ENCODE measurements around the gene TMX2. TPM values are rescaled to one million over a fixed set of nuclear protein-coding genes. Genes with fewer than 3 reads are reported as not detected.

Gene TMX2
- total and polyA plus RNA-seq, 9 of the 15 experiments (the other 6 are each of a cell fraction or from before 2014, with no cell fraction given), result 176 to 433 (median 227) TPM

DNA sequence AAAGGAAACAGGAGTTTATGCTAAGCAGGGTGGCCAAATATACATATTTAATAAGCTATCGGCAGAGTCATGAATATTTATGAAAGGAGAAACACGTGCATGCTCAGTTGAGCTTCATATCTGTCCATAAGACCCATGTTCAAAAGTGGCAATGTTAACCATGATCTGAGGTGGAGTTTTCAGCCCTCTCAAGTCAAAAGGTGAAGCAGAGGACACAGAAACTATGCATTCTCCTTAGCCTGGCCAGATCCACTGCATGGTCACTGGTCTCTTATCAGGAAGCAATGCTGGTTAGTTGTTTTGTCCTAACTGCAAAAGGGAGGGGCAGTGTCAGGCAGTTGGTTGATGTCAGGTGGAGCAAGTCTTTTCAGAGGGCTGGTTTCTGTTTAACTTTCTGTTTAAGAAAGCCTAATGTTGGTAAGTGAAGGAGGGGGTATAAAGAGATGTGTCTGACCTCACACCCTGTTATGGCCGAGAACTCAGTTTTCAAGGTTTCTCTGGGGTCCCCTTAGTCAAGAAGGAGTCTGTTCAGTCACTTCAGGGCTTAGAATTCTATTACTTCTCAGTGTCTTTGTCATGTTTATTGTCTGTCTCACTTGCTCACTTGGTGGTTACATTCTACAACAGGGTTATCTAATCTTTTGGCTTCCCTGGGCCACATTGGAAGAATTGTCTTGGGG lies 23.4 kb downstream of the TMX2 start (continued):
- TF ChIP-seq, protein P1, sequence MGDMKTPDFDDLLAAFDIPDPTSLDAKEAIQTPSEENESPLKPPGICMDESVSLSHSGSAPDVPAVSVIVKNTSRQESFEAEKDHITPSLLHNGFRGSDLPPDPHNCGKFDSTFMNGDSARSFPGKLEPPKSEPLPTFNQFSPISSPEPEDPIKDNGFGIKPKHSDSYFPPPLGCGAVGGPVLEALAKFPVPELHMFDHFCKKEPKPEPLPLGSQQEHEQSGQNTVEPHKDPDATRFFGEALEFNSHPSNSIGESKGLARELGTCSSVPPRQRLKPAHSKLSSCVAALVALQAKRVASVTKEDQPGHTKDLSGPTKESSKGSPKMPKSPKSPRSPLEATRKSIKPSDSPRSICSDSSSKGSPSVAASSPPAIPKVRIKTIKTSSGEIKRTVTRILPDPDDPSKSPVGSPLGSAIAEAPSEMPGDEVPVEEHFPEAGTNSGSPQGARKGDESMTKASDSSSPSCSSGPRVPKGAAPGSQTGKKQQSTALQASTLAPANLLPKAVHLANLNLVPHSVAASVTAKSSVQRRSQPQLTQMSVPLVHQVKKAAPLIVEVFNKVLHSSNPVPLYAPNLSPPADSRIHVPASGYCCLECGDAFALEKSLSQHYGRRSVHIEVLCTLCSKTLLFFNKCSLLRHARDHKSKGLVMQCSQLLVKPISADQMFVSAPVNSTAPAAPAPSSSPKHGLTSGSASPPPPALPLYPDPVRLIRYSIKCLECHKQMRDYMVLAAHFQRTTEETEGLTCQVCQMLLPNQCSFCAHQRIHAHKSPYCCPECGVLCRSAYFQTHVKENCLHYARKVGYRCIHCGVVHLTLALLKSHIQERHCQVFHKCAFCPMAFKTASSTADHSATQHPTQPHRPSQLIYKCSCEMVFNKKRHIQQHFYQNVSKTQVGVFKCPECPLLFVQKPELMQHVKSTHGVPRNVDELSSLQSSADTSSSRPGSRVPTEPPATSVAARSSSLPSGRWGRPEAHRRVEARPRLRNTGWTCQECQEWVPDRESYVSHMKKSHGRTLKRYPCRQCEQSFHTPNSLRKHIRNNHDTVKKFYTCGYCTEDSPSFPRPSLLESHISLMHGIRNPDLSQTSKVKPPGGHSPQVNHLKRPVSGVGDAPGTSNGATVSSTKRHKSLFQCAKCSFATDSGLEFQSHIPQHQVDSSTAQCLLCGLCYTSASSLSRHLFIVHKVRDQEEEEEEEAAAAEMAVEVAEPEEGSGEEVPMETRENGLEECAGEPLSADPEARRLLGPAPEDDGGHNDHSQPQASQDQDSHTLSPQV (IDR thresholded peaks at IDR 0.05), result 0 out of 2 replicates have a peak, but pooled peaks have one; percentile 26
- 0 out of 4 replicates have a peak, but pooled peaks of 1 of the 2 experiments have one; percentile 20 for TF ChIP-seq TRIM24 (IDR thresholded peaks at IDR 0.05)
- peak; percentile 47 for TF ChIP-seq ARID1B (IDR thresholded peaks at IDR 0.05)
- TF ChIP-seq TAL1 (IDR thresholded peaks at IDR 0.05), result peak; percentile 34; the same call in 1 of the 2 replicates
- peak; percentile 77 for TF ChIP-seq EP300 (IDR thresholded peaks at IDR 0.05; ENCODE audit: low read length)
- no peak for TF ChIP-seq CBX2 (IDR thresholded peaks at IDR 0.05; ENCODE audit: insufficient read depth, low read length, poor library complexity, severe bottlenecking)
- peak; percentile 32 for TF ChIP-seq TAF1 (IDR thresholded peaks at IDR 0.05; ENCODE audit: control insufficient read depth, extremely low read depth, insufficient read depth, low read length, severe bottlenecking)
- TF ChIP-seq ZNF175 (CRISPR knock-in tag; IDR thresholded peaks at IDR 0.05; ENCODE audit: low read depth), result 0 out of 2 replicates have a peak, but pooled peaks have one; percentile 45
- TF ChIP-seq MYC (IDR thresholded peaks at IDR 0.05; ENCODE audit: low read depth, low read length), result peak; percentile 53; the same call in 1 of the 2 replicates
- TF ChIP-seq MYC (CRISPR knock-in tag; IDR thresholded peaks at IDR 0.05; ENCODE audit: borderline replicate concordance, low read depth), result no peak
- TF ChIP-seq, protein P2, sequence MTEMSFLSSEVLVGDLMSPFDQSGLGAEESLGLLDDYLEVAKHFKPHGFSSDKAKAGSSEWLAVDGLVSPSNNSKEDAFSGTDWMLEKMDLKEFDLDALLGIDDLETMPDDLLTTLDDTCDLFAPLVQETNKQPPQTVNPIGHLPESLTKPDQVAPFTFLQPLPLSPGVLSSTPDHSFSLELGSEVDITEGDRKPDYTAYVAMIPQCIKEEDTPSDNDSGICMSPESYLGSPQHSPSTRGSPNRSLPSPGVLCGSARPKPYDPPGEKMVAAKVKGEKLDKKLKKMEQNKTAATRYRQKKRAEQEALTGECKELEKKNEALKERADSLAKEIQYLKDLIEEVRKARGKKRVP (CRISPR knock-in tag; IDR thresholded peaks at IDR 0.05), result peak; percentile 60; the same call in 1 of the 2 replicates
- TF ChIP-seq L3MBTL2 (IDR thresholded peaks at IDR 0.05), result peak; percentile 51; the same call in 1 of the 2 replicates
- no peak for TF ChIP-seq C11orf30 (IDR thresholded peaks at IDR 0.05; ENCODE audit: low read depth)
- TF ChIP-seq POLR2A (conservative IDR thresholded peaks at IDR 0.05), result 0 out of 2 replicates have a peak, but pooled peaks have one; percentile 36
- peak; percentile 50 for TF ChIP-seq CBFA2T3 (IDR thresholded peaks at IDR 0.05)
- TF ChIP-seq, protein P3, sequence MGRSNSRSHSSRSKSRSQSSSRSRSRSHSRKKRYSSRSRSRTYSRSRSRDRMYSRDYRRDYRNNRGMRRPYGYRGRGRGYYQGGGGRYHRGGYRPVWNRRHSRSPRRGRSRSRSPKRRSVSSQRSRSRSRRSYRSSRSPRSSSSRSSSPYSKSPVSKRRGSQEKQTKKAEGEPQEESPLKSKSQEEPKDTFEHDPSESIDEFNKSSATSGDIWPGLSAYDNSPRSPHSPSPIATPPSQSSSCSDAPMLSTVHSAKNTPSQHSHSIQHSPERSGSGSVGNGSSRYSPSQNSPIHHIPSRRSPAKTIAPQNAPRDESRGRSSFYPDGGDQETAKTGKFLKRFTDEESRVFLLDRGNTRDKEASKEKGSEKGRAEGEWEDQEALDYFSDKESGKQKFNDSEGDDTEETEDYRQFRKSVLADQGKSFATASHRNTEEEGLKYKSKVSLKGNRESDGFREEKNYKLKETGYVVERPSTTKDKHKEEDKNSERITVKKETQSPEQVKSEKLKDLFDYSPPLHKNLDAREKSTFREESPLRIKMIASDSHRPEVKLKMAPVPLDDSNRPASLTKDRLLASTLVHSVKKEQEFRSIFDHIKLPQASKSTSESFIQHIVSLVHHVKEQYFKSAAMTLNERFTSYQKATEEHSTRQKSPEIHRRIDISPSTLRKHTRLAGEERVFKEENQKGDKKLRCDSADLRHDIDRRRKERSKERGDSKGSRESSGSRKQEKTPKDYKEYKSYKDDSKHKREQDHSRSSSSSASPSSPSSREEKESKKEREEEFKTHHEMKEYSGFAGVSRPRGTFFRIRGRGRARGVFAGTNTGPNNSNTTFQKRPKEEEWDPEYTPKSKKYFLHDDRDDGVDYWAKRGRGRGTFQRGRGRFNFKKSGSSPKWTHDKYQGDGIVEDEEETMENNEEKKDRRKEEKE (IDR thresholded peaks at IDR 0.05; ENCODE audit: borderline replicate concordance in 1 of 2, control insufficient read depth in 1 of 2, low read depth in 2 of 2, low read length in 1 of 2), result peak in 1 of 2 experiments; percentile 22; a peak in 1 of 4 replicates
- peak; percentile 79 for TF ChIP-seq BHLHE40 (IDR thresholded peaks at IDR 0.05; ENCODE audit: low read length)
- TF ChIP-seq MEIS2 (IDR thresholded peaks at IDR 0.05; ENCODE audit: partially characterized antibody), result peak; percentile 53
